PC-9 (cell line): ENCODE results near the gene IFTAP.

Source experiments
- CTCF ChIP-seq: fragments of 200-600 bp; sonication (generic); conservative IDR thresholded peaks from 2 replicates; pipeline ENCODE4 v1.6.1; 2017; ENCODE audit warnings: mixed run types, antibody characterized with exemption, mild to moderate bottlenecking, moderate library complexity
- EZH2 ChIP-seq: fragments of 200-600 bp; sonication (generic); IDR thresholded peaks from 2 replicates; pipeline ENCODE4 v1.8.0; 2017; ENCODE audit warnings: antibody characterized with exemption, low read depth

GRCh38 chr11:36608491-36609199, 14.3 kb downstream of the IFTAP start:
- no peak for TF ChIP-seq CTCF
- no peak for TF ChIP-seq EZH2
